Neural cell (in vitro differentiated cells): ENCODE measurements around the gene SMPX. TPM values are rescaled to one million over a fixed set of nuclear protein-coding genes. Genes with fewer than 3 reads are reported as not detected.

ENCODE experiments used
- H2AFZ ChIP-seq: fragments of 200-600, 300-800 bp; sonication (generic), shearing (Covaris generic); 2 replicates; pipeline ENCODE4 v1.6.0; 2014; ENCODE audit warnings: low read depth, mild to moderate bottlenecking, antibody characterized with exemption, low read length, moderate library complexity
- H3F3A ChIP-seq: fragments of 200-600 bp; shearing (Covaris generic); 2 replicates; pipeline ENCODE4 v1.6.1; 2016; ENCODE audit warnings: mild to moderate bottlenecking, moderate library complexity, mixed read lengths, antibody characterized with exemption, low read length; ENCODE audit not compliant: insufficient read depth, poor library complexity, severe bottlenecking
- H3K27ac ChIP-seq: fragments of 200-600, 300-800 bp; sonication (generic), shearing (Covaris generic); 2 replicates; pipeline ENCODE4 v1.5.1; 2014; ENCODE audit warnings: mild to moderate bottlenecking, low read length, moderate library complexity
- H3K27me3 ChIP-seq: fragments of 300-800, 200-600 bp; sonication (generic), shearing (Covaris generic); 2 replicates; pipeline ENCODE4 v1.6.0; 2014; ENCODE audit warnings: mild to moderate bottlenecking, low read depth, low read length, moderate library complexity; ENCODE audit not compliant: insufficient read depth
- H3K36me3 ChIP-seq: fragments of 300-800, 200-600 bp; sonication (generic), shearing (Covaris generic); 2 replicates; pipeline ENCODE4 v1.5.1; 2014; ENCODE audit warnings: mild to moderate bottlenecking, antibody characterized with exemption, low read length, moderate library complexity; ENCODE audit not compliant: insufficient read depth
- H3K4me2 ChIP-seq: fragments of 300-800, 200-600 bp; sonication (generic), shearing (Covaris generic); 2 replicates; pipeline ENCODE4 v1.6.0; 2014; ENCODE audit warnings: mild to moderate bottlenecking, low read length
- H3K4me3 ChIP-seq: fragments of 300-800, 200-600 bp; sonication (generic), shearing (Covaris generic); 2 replicates; pipeline ENCODE4 v1.5.1; 2014; ENCODE audit warnings: mild to moderate bottlenecking, low read length, moderate library complexity
- H3K79me2 ChIP-seq: fragments of 200-600 bp; shearing (Covaris generic); replicated peaks from 2 replicates; pipeline ENCODE4 v1.6.0; 2014; ENCODE audit warnings: mild to moderate bottlenecking, low read length, moderate library complexity; ENCODE audit not compliant: insufficient read depth
- H3K9ac ChIP-seq: fragments of 300-800, 200-600 bp; sonication (generic), shearing (Covaris generic); 2 replicates; pipeline ENCODE4 v1.6.1; 2016; ENCODE audit warnings: mild to moderate bottlenecking, low read length, mixed read lengths
- H3K9me2 ChIP-seq: fragments of 200-600 bp; shearing (Covaris generic); 2 replicates; pipeline ENCODE4 v1.6.1; 2016; ENCODE audit warnings: mild to moderate bottlenecking, low read length, mixed read lengths; ENCODE audit not compliant: insufficient read depth
- H3K9me3 ChIP-seq: fragments of 200-600, 300-800 bp; sonication (generic), shearing (Covaris generic); 2 replicates; pipeline ENCODE4 v1.6.1; 2016; ENCODE audit warnings: mild to moderate bottlenecking, mixed run types, low read length, moderate library complexity, mixed read lengths
- H4K20me1 ChIP-seq: fragments of 200-600 bp; shearing (Covaris generic); 2 replicates; pipeline ENCODE4 v1.6.1; 2016; ENCODE audit warnings: mild to moderate bottlenecking, mixed run types; ENCODE audit not compliant: insufficient read depth
- EP300 ChIP-seq: fragments of 450-650 bp; conservative IDR thresholded peaks from 2 replicates; pipeline ENCODE4 v1.6.1; 2014; ENCODE audit warnings: antibody characterized with exemption, mild to moderate bottlenecking, moderate library complexity; ENCODE audit not compliant: poor library complexity, severe bottlenecking
- EZH2 ChIP-seq: fragments of 200-600, 300-800 bp; shearing (Covaris generic), sonication (generic); IDR thresholded peaks from 2 replicates; pipeline ENCODE4 v1.6.1; 2014; ENCODE audit warnings: antibody characterized with exemption, low read length, borderline replicate concordance, mild to moderate bottlenecking; ENCODE audit not compliant: insufficient read depth, poor library complexity, severe bottlenecking
- MXI1 ChIP-seq: fragments of 450-650 bp; conservative IDR thresholded peaks from 2 replicates; pipeline ENCODE4 v1.6.1; 2014; ENCODE audit warnings: antibody characterized with exemption, mild to moderate bottlenecking; ENCODE audit not compliant: poor library complexity, severe bottlenecking
- RAD21 ChIP-seq: fragments of 450-650 bp; conservative IDR thresholded peaks from 2 replicates; pipeline ENCODE4 v1.6.1; 2014; ENCODE audit warnings: antibody characterized with exemption, mild to moderate bottlenecking, moderate library complexity
- REST ChIP-seq: IDR thresholded peaks from 2 replicates; pipeline ENCODE4 v1.6.1; 2012; ENCODE audit warnings: borderline replicate concordance
- SMC3 ChIP-seq: fragments of 450-650 bp; conservative IDR thresholded peaks from 2 replicates; pipeline ENCODE4 v1.6.1; 2014; ENCODE audit warnings: antibody characterized with exemption, mild to moderate bottlenecking, moderate library complexity; ENCODE audit not compliant: poor library complexity
- TAF1 ChIP-seq: IDR thresholded peaks from 2 replicates; pipeline ENCODE4 v1.6.1; 2012; ENCODE audit warnings: low read depth
- polyA plus RNA-seq: library from polyadenylated mRNA; depleted of rRNA; stranded (reverse); fragments of >200 nt; gene quantifications from 2 replicates; pipeline ENCODE4 v1.2.3, GENCODE V29; 2014
- TF ChIP-seq, protein P1 (sequence below): fragments of 450-650 bp; IDR thresholded peaks from 2 replicates; pipeline ENCODE4 v1.5.1; 2014; ENCODE audit warnings: antibody characterized with exemption, mild to moderate bottlenecking, moderate library complexity; ENCODE audit not compliant: poor library complexity, severe bottlenecking

Gene SMPX
- polyA plus RNA-seq, 1 donor from 2014 or later = 0.53 TPM

DNA sequence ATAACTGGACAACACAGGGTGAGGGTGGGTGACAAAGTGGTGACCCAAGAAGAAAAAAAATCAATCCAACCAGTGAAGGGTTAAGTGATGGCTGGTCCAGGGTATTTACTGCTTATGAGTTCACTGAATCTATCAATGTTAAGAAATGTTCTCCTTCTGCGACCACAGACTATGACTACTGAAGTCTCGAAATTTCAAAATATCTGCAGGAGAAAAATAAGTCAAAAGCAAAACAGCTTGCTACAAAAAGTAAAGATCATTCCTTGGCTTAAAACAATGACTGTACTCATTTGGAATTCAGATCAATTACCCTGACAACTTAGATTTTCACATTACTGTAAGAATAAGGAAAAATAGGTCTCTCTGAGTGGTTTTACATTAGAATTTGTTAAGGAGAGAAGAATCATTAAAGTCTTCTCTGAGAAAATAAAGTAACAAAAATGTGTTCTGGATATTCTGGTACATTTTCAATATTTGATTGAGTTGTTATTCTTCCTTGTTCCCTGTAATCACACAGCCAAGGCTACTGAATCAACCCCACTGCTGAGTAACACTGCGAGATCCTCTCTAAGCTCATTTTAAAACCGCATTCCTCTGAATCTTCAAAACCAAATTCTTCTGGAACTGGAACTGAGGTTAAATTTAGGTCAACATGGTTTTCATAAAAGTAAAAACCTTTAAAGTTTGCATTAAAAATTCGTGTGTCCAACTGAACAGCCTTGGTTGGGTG, 22.7 kb downstream of the SMPX start:
- H3K4me2 ChIP-seq = no peak overlapping the region
- H3K36me3 ChIP-seq = no peaks in the 10 kb centered on the region
- TF ChIP-seq REST = no peak
- no peak for TF ChIP-seq MXI1
- TF ChIP-seq, protein P1, sequence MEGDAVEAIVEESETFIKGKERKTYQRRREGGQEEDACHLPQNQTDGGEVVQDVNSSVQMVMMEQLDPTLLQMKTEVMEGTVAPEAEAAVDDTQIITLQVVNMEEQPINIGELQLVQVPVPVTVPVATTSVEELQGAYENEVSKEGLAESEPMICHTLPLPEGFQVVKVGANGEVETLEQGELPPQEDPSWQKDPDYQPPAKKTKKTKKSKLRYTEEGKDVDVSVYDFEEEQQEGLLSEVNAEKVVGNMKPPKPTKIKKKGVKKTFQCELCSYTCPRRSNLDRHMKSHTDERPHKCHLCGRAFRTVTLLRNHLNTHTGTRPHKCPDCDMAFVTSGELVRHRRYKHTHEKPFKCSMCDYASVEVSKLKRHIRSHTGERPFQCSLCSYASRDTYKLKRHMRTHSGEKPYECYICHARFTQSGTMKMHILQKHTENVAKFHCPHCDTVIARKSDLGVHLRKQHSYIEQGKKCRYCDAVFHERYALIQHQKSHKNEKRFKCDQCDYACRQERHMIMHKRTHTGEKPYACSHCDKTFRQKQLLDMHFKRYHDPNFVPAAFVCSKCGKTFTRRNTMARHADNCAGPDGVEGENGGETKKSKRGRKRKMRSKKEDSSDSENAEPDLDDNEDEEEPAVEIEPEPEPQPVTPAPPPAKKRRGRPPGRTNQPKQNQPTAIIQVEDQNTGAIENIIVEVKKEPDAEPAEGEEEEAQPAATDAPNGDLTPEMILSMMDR = no peak
- TF ChIP-seq SMC3 = no peak
- no peak for TF ChIP-seq TAF1
- TF ChIP-seq EZH2 = no peak
- TF ChIP-seq EP300 = no peak
- no peak for TF ChIP-seq RAD21
- H3K9ac ChIP-seq = no peak overlapping the region
- H3K9me2 ChIP-seq = no peaks in the 10 kb centered on the region
- H3K27me3 ChIP-seq = no peaks in the 10 kb centered on the region
- no peaks in the 10 kb centered on the region for H3F3A ChIP-seq
- H2AFZ ChIP-seq = no peak overlapping the region
- H4K20me1 ChIP-seq = no peaks in the 10 kb centered on the region
- no peaks in the 10 kb centered on the region for H3K9me3 ChIP-seq
- H3K4me3 ChIP-seq = no peak overlapping the region
- H3K79me2 ChIP-seq = no peaks in the 10 kb centered on the region
- H3K27ac ChIP-seq = no peak overlapping the region

DNA sequence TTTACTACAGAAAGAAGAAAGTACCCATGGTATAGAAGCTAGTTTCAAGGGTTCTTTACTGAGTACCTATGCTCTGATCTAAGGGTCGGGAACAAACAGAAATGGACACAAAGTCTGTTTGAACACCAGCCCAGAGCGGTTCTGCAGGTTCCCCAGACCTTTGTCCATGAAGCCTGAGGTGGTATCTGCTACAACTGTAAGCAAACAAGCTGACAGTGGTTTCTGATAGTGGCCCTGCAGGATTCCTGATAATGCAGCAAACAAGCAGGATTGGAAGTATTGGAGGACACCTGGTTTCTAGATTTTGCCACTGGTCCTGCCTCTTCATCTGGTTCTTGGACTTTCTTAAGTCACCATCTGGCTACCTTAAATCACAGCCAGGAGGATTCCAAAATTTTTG, 23.7 kb downstream of the SMPX start:
- no peaks in the 10 kb centered on the region for H3K9me2 ChIP-seq
- H3K27ac ChIP-seq = no peak overlapping the region
- H2AFZ ChIP-seq = no peak overlapping the region
- no peaks in the 10 kb centered on the region for H3F3A ChIP-seq
- no peak overlapping the region for H3K4me2 ChIP-seq
- no peak overlapping the region for H3K4me3 ChIP-seq
- H3K79me2 ChIP-seq = no peaks in the 10 kb centered on the region
- H3K9ac ChIP-seq = no peak overlapping the region
- H3K27me3 ChIP-seq = no peaks in the 10 kb centered on the region
- no peak for TF ChIP-seq MXI1
- no peak for TF ChIP-seq SMC3
- no peak for TF ChIP-seq EP300
- no peak for TF ChIP-seq EZH2
- no peak for TF ChIP-seq TAF1
- H3K9me3 ChIP-seq = no peaks in the 10 kb centered on the region
- H3K36me3 ChIP-seq = no peaks in the 10 kb centered on the region
- no peaks in the 10 kb centered on the region for H4K20me1 ChIP-seq
